ENCODE measurements around the gene DNM2. TPM values are rescaled to one million over a fixed set of nuclear protein-coding genes. Genes with fewer than 3 reads are reported as not detected.
"Not testable (repeated sequence)": the region's sequence is repeated elsewhere in the genome, so short reads cannot be mapped to it uniquely, and the experiment has no call there.

The DNM2 gene
- total RNA-seq, 1 donor from 2014 or later = 156 TPM

GRCh38 chr19:10752913-10753704 lies 35.2 kb downstream of the DNM2 start:
- no peak overlapping the region for H3K4me3 ChIP-seq
- DNase-seq = no peak
- no peaks in the 10 kb centered on the region for H3K9me3 ChIP-seq (replicated peaks)
- H3K4me1 ChIP-seq = peaks cover 98% of the 10 kb centered on the region
- intact Hi-C loops (cut with micrococcal nuclease) = no loop called here
- no peaks in the 10 kb centered on the region for H3K36me3 ChIP-seq
- H3K27ac ChIP-seq (replicated peaks) = peak overlapping the region; percentile 94
- no peaks in the 10 kb centered on the region for H3K27me3 ChIP-seq (ENCODE audit: low read depth)
- TF ChIP-seq CTCF (IDR thresholded peaks at IDR 0.05; ENCODE audit: borderline replicate concordance) = no peak

- Histone ChIP-seq H3K27me3 (ENCODE audit: low read depth) (no peaks in the 10 kb centered on the region), H3K4me3 (no peak overlapping the region), H3K27ac (replicated peaks) (no peak overlapping the region), H3K36me3 (peaks cover 5% of the 10 kb centered on the region), H3K4me1 (peaks cover 92% of the 10 kb centered on the region), H3K9me3 (replicated peaks) (no peaks in the 10 kb centered on the region)
- intact Hi-C loops (cut with micrococcal nuclease) = no loop called here
- no peak for DNase-seq
- TF ChIP-seq CTCF (IDR thresholded peaks at IDR 0.05; ENCODE audit: borderline replicate concordance) = no peak
Measured at GRCh38 chr19:10756371-10756770, 38.5 kb downstream of the DNM2 start.

GRCh38 chr19:10756791-10757190 lies 38.9 kb downstream of the DNM2 start:
- intact Hi-C loops (cut with micrococcal nuclease) = no loop called here
- Histone ChIP-seq H3K9me3 (replicated peaks) (no peaks in the 10 kb centered on the region), H3K27ac (replicated peaks) (peak overlapping the region; percentile 49)

GRCh38 chr19:10758050-10758449 lies 40.2 kb downstream of the DNM2 start:
- H3K4me3 ChIP-seq; DNase-seq; H3K27me3 ChIP-seq (ENCODE audit: low read depth); intact Hi-C loops (cut with micrococcal nuclease); H3K9me3 ChIP-seq (replicated peaks); H3K36me3 ChIP-seq: not testable (repeated sequence)
- Histone ChIP-seq H3K27ac (replicated peaks) (peak overlapping the region; percentile 49), H3K4me1 (peaks cover 92% of the 10 kb centered on the region)

More at GRCh38 chr19:10756791-10757190, 38.9 kb downstream of the DNM2 start:
- Histone ChIP-seq H3K36me3 (peaks cover 9% of the 10 kb centered on the region), H3K4me3 (no peak overlapping the region), H3K27me3 (ENCODE audit: low read depth) (no peaks in the 10 kb centered on the region), H3K4me1 (peaks cover 92% of the 10 kb centered on the region)
- no peak for DNase-seq
- no peak for TF ChIP-seq CTCF (IDR thresholded peaks at IDR 0.05; ENCODE audit: borderline replicate concordance)

- H3K4me1 ChIP-seq = peaks cover 94% of the 10 kb centered on the region
- H3K27me3 ChIP-seq (ENCODE audit: low read depth) = no peaks in the 10 kb centered on the region
- no peak for TF ChIP-seq CTCF (IDR thresholded peaks at IDR 0.05; ENCODE audit: borderline replicate concordance)
- H3K36me3 ChIP-seq = peaks cover 9% of the 10 kb centered on the region
- H3K4me3 ChIP-seq = no peak overlapping the region
- H3K9me3 ChIP-seq (replicated peaks) = no peaks in the 10 kb centered on the region
- peak overlapping the region; percentile 95 for H3K27ac ChIP-seq (replicated peaks)
- no peak for DNase-seq
- intact Hi-C loops (cut with micrococcal nuclease) = no loop called here
Measured at GRCh38 chr19:10758978-10759377, 41.1 kb downstream of the DNM2 start.

GRCh38 chr19:10760273-10760944 lies 42.5 kb downstream of the DNM2 start:
- H3K4me3 ChIP-seq = no peak overlapping the region
- intact Hi-C loops (cut with micrococcal nuclease) = no loop called here
- peaks cover 9% of the 10 kb centered on the region for H3K36me3 ChIP-seq
- peaks cover 94% of the 10 kb centered on the region for H3K4me1 ChIP-seq
- DNase-seq = no peak
- no peaks in the 10 kb centered on the region for H3K27me3 ChIP-seq (ENCODE audit: low read depth)
- H3K9me3 ChIP-seq (replicated peaks) = no peaks in the 10 kb centered on the region
- TF ChIP-seq CTCF (IDR thresholded peaks at IDR 0.05; ENCODE audit: borderline replicate concordance) = no peak
- H3K27ac ChIP-seq (replicated peaks) = peak overlapping the region; percentile 95

Measured in left ventricle myocardium inferior (tissue), 1 donor.